Lung (tissue), 12 donors: Measurements from ENCODE around the gene TMEM40. TPM values are rescaled to one million over a fixed set of nuclear protein-coding genes. Genes with fewer than 3 reads are reported as not detected.

ENCODE experiments used
- ATAC-seq: fragments of 200-7000 bp; cut with Tn5 transposase; one replicate; pipeline ENCODE4 v1.9.1; 2020; ENCODE audit warnings: moderate number of reproducible peaks; ENCODE audit not compliant: insufficient read depth, low FRiP score
- DNase-seq, 3 donors: peaks; one replicate each; pipeline ENCODE4 v3.0.0-alpha.2; 2013 to 2017
- H3K27ac ChIP-seq, 2 donors: one replicate each; pipeline ENCODE4 v1.5.1; 2013; ENCODE audit warnings: mild to moderate bottlenecking in 2 of 2, moderate library complexity in 2 of 2, control low read depth in 1 of 2, inconsistent platforms in 1 of 2, low read depth in 1 of 2, low read length in 1 of 2
- H3K27me3 ChIP-seq, 3 donors: one replicate each; pipeline ENCODE4 v1.5.1; 2013; ENCODE audit warnings: low read length in 2 of 3; ENCODE audit not compliant: control insufficient read depth in 3 of 3, insufficient read depth in 3 of 3
- H3K36me3 ChIP-seq, 4 donors: one replicate each; pipeline ENCODE4 v1.5.1; 2013; ENCODE audit warnings: low read length in 4 of 4, mild to moderate bottlenecking in 1 of 4, moderate library complexity in 1 of 4; ENCODE audit not compliant: control insufficient read depth in 4 of 4, insufficient read depth in 4 of 4
- H3K4me1 ChIP-seq, 5 donors: one replicate each; pipeline ENCODE4 v1.5.1; 2013; ENCODE audit warnings: low read length in 5 of 5, mild to moderate bottlenecking in 2 of 5, moderate library complexity in 1 of 5; ENCODE audit not compliant: control insufficient read depth in 5 of 5, insufficient read depth in 5 of 5
- H3K4me3 ChIP-seq: one replicate; pipeline ENCODE4 v1.5.1; 2013; ENCODE audit warnings: mild to moderate bottlenecking, control low read depth, moderate library complexity
- H3K9ac ChIP-seq, 2 donors: one replicate each; pipeline ENCODE4 v1.5.1; 2013; ENCODE audit warnings: low read length in 2 of 2, control low read depth in 1 of 2; ENCODE audit not compliant: insufficient read depth in 1 of 2
- H3K9me3 ChIP-seq, 4 donors: one replicate each; pipeline ENCODE4 v1.5.1; 2013; ENCODE audit warnings: low read length in 3 of 4, mild to moderate bottlenecking in 1 of 4, moderate library complexity in 1 of 4; ENCODE audit not compliant: control insufficient read depth in 4 of 4, insufficient read depth in 3 of 4
- WGBS, 2 donors: extraction: QIAGEN DNeasy Blood & Tissue Kit; methylation state at CpG; one replicate each; pipeline ENCODE4 v1.1.7; 2013; 5-methylcytosine and 5-hydroxymethylcytosine counted together
- polyA plus RNA-seq, 2 donors: library from polyadenylated mRNA; stranded (reverse); fragments of 200-250 nt; gene quantifications; one replicate each; pipeline ENCODE4 v1.2.1, GENCODE V29; 2013
- total RNA-seq, 2 donors: library from RNA; depleted of rRNA in 1 of 2; stranded (reverse); fragments of >200 nt in 1 of 2; gene quantifications; one replicate each; pipeline ENCODE4 v1.2.1, GENCODE V29; 2014 to 2021
- TF ChIP-seq, protein P1 (sequence below): IDR thresholded peaks from 2 replicates; pipeline ENCODE4 v1.5.1; 2012; ENCODE audit warnings: mild to moderate bottlenecking; ENCODE audit errors: control extremely low read depth, extremely low read depth
- donor health status: control.
- donor health status: control.
- donor health status: Bipolar disorder and iron deficiency.
- donor health status: healthy.
- donor health status: DM: yes; HTN: yes; CAD: no.

Gene TMEM40
- total and polyA plus RNA-seq, 4 donors = 2.0 to 6.0 (median 4.0) TPM

DNA sequence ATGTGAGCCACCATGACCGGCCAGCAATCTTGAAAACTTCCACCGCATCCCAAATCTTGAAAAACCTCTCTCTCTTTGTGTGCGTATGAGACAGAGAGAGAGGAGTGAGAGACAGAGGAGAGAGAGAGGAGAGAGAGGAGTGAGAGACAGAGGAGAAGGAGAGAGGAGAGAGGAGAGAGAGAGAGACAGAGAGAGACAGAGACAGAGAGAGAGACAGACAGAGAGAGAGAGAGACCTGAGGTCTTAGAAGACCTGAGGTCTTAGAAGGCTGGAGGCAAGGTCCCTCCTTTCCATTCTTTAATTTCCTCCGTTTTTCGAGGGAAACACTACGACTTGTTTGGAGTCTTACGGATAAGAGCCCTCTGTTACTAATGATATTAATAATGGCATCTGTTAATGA is 39.5 kb downstream of the TMEM40 start:
- Histone ChIP-seq H3K36me3 (no peaks in the 10 kb centered on the region), H3K9me3 (no peaks in the 10 kb centered on the region), H3K9ac (peak overlapping the region in 1 of 2 donors; percentile 68), H3K27ac (no peak overlapping the region), H3K4me1 (peaks cover 0 to 8% (median 0%) of the 10 kb centered on the region in 5 donors), H3K4me3 (no peak overlapping the region), H3K27me3 (peaks cover 0 to 2% (median 0%) of the 10 kb centered on the region in 3 donors)
- no peak for DNase-seq
- TF ChIP-seq, protein P1, sequence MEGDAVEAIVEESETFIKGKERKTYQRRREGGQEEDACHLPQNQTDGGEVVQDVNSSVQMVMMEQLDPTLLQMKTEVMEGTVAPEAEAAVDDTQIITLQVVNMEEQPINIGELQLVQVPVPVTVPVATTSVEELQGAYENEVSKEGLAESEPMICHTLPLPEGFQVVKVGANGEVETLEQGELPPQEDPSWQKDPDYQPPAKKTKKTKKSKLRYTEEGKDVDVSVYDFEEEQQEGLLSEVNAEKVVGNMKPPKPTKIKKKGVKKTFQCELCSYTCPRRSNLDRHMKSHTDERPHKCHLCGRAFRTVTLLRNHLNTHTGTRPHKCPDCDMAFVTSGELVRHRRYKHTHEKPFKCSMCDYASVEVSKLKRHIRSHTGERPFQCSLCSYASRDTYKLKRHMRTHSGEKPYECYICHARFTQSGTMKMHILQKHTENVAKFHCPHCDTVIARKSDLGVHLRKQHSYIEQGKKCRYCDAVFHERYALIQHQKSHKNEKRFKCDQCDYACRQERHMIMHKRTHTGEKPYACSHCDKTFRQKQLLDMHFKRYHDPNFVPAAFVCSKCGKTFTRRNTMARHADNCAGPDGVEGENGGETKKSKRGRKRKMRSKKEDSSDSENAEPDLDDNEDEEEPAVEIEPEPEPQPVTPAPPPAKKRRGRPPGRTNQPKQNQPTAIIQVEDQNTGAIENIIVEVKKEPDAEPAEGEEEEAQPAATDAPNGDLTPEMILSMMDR = no peak
- 45 to 52% methylated on average over 7 of the region's 7 CpGs for WGBS, 2 donors
- no peak for ATAC-seq

GRCh38 chr3:12716605-12717151 is 42.4 kb downstream of the TMEM40 start:
- WGBS, 2 donors = 28 to 31% methylated on average over 3 of the region's 3 CpGs
- H3K27me3 ChIP-seq = peaks cover 0 to 2% (median 0%) of the 10 kb centered on the region in 3 donors
- TF ChIP-seq, protein P1 = no peak
- H3K9me3 ChIP-seq = no peaks in the 10 kb centered on the region
- peaks cover 0 to 8% (median 0%) of the 10 kb centered on the region in 5 donors for H3K4me1 ChIP-seq
- no peak for ATAC-seq
- peak in 2 of 3 donors; percentile 23 to 40 for DNase-seq
- H3K4me3 ChIP-seq = no peak overlapping the region
- H3K36me3 ChIP-seq = no peaks in the 10 kb centered on the region
- no peak overlapping the region for H3K27ac ChIP-seq
- H3K9ac ChIP-seq = no peak overlapping the region

DNA sequence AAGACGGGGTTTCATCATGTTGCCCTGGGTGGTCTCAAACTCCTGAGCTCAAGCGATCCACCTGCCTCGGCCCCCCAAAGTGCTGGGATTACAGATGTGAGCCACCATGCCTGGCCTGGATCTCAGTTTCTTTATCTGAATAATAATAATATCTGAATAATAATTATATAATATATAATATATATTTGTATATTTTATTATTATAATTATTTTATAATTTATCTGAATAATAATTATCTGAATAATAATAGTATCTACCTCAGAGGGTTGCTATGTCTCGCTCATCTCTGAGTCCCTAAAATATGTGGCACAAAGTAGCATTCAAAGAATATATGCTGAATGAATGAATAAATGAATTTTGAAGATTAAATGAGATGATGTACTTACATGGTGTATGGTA is 44.8 kb downstream of the TMEM40 start:
- Histone ChIP-seq H3K4me3 (no peak overlapping the region), H3K27me3 (no peaks in the 10 kb centered on the region), H3K4me1 (no peaks in the 10 kb centered on the region), H3K9ac (no peak overlapping the region), H3K27ac (no peak overlapping the region), H3K9me3 (no peaks in the 10 kb centered on the region), H3K36me3 (no peaks in the 10 kb centered on the region)
- ATAC-seq (no peak), DNase-seq (no peak)
- WGBS, 2 donors = 95 to 97% methylated on average over 4 of the region's 4 CpGs
- TF ChIP-seq, protein P1 = no peak

DNA sequence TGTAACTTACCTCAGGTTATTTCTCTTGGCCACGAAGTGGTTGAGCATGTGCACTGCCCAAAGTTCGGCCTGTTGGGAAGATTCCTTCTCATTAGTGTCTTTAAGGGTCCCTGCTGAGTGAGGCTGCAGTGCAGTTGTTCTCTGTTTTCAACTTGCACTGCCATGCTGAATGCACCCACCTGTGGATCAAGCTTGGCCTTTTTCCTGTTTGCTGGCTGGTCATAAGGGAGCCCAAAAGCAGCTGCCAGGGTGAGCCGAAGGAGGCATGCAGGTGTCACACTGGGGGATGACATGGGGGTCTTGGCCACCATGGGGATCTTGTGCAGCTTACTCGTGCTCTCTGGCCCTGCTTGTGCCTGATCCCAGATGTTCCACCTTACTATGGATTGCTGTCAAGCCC is 49.0 kb downstream of the TMEM40 start:
- H3K4me1 ChIP-seq = peaks cover 0 to 6% (median 0%) of the 10 kb centered on the region in 5 donors
- WGBS, 2 donors = 83 to 87% methylated on average over 4 of the region's 4 CpGs
- no peak overlapping the region for H3K27ac ChIP-seq
- H3K36me3 ChIP-seq = no peaks in the 10 kb centered on the region
- H3K9me3 ChIP-seq = no peaks in the 10 kb centered on the region
- ATAC-seq (no peak), DNase-seq (no peak)
- H3K27me3 ChIP-seq = no peaks in the 10 kb centered on the region
- no peak overlapping the region for H3K9ac ChIP-seq
- TF ChIP-seq, protein P1 = no peak
- no peak overlapping the region for H3K4me3 ChIP-seq
